ENCODE data around the gene TSKS.
A peak's percentile ranks its signal among the peaks of the same experiment; 100 is the strongest.
"Not testable (repeated sequence)": the region's sequence is repeated elsewhere in the genome, so short reads cannot be mapped to it uniquely, and the experiment has no call there.

Gene TSKS

DNA sequence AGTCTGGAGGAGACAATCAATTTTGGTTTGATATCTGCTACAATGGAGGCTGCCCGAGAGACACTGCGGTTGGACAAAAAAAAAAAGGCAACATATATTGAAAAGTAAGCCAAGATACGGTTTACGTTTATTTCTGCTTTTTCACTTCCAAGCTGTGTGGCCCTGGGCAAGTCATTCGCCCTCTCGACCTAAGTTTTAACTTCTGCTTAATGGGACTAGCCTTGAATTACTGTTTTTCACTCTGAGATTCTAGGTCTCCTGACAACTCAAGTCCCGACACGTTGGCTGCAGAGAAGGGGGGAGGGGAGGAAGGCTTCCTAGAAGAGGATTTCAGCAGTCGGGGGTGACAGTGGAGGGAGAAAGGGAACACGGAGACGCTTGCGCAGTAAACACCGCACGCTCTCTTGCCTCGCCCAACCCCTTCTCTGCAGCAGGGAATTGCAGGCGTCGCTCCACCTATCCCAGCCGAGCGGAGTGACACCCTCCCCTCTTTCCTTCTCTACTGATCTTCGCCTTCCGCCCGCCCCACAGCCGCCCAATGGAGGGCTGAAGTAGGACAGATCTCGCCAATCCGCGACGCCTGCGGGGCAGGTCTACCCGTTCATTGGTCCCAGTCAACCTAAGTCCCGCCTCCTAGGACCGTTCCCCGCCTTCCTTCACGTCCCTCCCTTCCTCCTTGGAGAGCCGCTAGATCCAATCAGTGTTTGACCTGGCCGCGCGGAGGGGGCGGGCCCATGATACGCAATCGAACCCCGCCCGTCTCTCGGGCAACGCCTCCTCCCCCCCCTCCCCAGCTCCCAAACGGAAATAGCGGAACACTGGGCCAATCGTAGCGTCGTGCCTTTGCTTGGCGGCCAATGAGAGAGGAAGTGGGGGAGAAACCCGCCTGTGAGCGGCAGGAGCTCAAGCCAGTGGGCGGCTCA is 3.2 kb upstream of the TSKS start:
- peak; percentile 99 for DNase-seq (ENCODE audit: low read depth)

DNA sequence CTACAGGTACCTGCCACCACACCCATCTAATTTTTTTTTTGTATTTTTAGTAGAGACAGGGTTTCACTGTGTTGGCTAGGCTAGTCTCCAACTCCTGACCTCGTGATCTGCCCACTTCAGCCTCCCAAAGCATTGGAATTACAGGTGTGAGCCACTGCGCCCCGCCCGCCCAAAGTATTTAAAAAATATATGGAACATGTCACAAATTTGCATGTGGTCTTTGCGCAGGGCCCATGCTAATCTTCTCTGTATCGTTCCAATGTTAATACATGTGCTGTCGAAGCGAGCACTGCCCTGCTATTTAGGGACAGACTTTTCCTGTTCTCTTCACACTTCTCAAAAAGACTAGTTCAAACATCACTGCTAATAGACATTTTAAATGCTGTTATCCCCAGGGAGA is 1.2 kb upstream of the TSKS start:
- no peak for DNase-seq (ENCODE audit: low read depth)

DNA sequence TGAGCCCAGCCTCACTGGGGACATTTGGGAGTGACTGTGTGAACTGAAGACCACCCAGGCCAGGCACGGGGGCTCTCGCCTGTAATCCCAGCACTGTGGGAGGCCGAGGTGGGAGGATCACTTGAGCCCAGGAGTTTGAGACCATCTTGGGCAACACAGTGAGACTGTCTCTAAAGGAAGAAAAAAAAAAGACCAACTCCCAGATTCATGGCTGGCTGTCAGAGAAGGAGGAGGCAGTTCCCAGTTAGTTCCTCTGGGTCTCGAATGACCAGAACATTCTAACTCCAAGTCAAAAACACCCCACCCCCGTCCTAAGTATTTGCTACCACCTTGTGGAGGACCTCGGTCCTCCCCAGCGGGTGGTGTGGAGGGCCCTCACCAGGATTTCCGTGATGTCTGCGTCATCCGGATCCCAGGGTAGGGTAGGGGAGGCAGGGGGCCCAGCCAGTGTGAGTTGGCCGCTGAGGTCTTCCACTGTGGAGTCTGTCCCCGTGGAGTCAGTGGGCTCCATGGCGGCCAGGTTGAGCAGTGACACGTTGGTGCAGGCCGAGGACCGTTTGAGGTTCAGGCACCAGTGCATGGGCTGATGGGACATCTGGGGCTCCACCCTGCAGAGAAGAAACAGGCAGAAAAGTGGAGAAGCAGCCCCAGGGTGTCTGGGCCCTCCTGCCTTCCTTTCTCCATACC is 1.3 kb downstream of the TSKS start:
- DNase-seq (ENCODE audit: low read depth), result no peak

DNA sequence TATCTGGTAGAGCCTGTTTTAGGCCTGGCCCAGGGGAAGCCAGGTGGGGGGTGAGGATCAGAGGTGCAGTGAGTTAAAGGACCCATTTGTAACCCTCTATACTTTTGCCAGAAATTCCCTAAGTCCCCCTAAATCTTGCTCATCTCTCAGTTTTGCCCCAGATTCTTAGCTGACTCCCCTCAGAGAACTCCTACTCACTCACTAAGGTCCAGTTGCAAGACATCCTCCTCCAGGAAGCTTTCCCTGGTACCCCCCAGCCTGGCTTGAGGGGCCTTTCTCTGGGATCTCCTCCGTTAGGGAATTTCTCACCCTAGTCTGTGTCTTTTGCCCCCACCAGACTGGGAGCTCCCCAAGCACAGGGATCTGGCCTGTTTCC is 1.9 kb downstream of the TSKS start:
- no peak for DNase-seq (ENCODE audit: low read depth)

DNA sequence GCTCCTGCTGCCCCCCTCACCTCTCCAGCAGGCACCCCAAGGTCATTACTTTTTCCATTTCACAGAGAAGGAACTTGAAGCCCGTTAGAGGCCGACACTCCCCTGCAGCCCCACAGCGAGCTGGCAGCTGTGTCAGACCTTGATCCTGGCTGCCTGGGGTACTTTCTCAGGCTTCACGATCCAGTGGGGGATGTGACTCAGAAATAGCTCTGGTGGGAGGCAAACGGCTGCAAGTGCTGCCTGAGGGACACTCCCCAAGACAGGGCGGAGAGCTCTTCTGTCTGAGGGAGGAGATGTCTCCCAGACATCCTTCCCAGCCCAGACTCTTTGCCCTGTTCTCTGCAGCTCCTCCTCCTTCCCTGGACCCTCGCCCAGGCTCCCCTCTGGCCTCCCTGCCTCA is 4.8 kb downstream of the TSKS start:
- DNase-seq (ENCODE audit: low read depth), result no peak

DNA sequence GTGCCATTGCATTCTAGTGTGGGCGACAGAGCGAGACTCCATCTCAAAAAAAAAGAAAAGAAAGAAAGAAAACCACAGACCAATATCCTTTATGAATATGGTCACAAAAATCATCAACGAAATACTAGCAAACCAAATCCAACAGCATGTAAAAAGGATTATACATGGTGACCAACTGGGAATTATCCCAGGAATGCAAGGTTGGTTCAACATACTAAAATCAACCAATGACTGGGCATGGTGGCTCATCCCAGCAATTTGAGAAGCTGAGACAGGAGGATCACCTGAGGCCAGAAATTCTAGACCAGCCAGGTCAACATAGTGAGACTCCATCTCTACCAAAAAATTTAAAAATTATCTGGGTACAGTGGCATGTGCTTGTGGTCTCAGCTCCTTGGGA is 7.2 kb downstream of the TSKS start:
- DNase-seq (ENCODE audit: low read depth), result no peak

DNA sequence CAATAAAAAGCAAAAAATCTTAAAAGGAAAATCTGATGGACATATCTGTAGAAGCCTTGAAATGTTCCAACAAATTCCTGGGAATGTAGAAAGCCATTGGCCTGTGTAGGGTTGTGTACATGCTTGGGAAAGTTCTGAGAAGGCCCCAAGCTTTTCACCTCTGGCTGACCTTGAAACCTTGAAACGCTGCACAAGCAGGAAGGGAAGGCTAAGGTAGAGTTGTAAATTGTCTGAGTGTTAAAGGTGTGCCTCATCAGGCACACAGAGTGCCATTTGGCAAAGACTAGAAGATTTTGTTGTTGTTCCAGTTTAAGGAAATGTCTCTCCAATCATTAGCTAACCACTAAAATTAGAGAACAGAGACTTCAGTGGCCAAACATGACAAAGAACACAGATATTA is 10.4 kb downstream of the TSKS start:
- no peak for DNase-seq (ENCODE audit: low read depth)

DNA sequence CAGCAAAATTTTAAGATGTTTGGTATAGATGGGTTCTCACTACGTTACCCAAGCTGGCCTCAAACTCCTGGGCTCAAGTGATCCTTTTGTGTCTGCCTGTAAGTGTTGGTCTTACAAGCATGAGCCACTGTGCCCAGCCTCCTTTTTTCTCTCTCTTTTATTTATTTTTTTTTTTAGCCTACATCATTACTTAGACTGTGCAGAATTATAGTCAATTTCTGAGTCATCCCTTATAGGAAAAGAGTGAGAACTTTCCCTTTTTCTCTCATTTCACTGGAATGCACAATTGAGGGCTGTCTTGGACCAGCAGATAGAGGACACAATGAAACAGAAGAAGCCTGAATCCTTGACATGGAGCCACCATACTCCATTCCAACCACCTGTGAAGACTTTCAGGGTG is 13.3 kb downstream of the TSKS start:
- no peak for DNase-seq (ENCODE audit: low read depth)

DNA sequence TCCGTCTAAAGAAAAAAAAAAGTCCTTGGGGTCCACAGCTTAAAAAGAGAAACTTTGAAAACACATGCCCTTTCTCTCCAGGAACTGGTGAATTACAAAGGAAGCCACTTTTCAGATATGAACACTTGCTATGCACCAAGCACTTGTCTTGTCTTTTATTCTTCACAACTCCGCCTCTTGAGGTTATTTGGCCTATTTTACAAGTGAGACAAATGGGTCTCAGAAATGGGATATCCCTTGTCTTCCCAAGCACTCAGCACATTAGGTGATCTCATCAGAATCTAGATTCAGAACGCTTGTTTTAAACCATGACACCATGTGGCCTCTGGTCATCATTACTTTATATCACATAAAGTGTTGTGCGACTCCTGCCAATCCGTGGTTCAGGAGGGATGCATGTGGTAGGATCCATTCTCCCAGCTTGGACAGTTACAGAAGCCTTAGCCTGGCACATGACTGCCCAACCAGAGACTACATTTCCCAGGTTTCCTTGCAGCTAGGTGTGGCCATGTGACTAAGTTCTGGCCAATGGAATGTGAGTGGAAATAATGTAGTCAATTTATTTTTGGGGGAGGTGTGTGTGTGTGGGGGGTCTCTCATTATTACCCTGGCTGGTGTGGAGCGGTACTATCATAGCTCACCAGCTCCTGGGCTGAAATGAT is 13.9 kb downstream of the TSKS start:
- no peak for DNase-seq (ENCODE audit: low read depth)

DNA sequence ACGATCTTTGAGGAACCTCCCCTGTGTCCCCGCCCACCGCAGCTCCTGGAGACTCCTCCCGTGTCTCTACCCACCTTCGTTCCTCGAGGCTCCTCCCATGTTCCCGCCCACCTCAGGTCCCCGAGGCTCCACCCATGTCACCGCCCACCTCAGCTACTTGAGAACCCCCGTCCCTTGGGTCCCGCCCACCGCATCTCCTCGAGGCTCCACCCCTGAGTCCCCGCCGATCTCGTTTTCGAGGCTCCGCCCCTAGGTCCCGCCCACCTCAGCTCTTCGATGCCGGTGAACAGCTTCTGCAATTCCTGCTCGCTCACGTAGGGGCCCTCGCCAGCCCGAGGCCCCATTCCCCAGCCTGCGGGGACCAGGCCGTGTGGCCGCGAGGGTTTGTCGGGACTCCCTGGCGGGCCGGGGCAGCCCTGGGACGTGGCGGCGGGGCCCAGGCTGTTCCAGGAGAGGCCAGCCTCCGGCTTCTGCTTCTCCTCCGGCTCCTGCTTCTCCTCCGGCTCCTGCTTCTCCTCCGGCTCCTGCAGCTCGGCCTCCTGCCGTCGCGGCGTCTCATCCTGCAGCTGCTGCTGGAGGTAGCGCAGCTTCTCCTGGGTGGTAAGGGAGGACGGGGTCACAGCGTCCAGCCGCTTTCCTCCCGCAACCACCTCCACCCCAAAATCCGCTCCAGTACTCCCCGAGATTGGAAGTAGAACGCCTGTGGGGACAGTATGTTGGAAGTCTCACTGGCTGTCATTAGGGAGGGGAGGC is 16.7 kb downstream of the TSKS start:
- peak; percentile 37 for DNase-seq (ENCODE audit: low read depth)

DNA sequence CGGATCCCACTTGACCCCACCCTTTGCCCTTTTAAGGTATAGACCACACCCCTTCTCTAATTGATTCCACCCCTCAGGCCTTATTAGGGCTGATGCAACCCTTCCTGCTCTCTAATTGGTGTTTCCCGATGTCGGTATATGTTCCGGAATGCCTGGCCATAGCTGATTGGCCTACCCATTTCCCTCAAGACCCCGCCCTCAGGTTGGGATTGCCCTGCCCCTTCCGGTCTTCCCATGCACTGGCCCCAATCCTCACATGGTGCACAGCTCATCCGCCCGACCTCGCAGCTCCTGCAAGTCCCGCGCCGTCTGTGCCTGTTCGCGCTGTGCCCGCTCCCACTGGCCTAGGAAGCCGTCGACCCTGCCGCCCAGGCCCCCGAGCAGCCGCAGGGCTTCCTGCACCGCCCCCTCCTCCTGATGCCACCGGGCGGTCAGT is 18.1 kb downstream of the TSKS start:
- DNase-seq (ENCODE audit: low read depth), result no peak

DNA sequence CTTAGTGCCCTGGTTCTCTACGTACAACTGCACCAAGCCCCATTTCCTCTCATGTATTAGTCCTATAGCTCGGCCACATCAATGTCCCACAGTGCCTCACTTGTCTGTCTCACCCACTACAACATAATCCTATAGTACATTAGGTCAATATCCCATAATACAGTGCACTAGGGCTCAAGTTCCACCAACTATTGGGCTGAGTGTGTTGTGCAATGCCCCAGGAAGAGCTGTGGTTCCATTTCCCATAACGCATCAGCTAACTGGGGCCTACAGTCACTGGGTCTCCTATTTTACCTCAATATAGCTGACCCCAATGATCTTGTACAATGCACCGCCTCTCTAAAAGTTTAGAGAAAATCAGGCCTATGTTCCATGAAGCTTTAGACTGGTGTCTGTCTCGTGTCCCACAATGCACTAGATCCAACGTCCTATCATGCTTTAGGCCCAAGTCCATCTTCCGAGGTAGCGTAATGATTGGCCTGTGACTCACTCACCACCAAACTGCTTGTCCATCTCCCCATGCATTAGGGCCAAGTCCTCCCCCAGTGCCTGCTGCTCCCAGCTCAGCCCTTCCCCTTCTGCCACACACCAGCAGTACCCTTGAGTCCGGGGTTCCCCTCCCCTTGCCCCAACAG is 21.8 kb downstream of the TSKS start:
- no peak for DNase-seq (ENCODE audit: low read depth)

DNA sequence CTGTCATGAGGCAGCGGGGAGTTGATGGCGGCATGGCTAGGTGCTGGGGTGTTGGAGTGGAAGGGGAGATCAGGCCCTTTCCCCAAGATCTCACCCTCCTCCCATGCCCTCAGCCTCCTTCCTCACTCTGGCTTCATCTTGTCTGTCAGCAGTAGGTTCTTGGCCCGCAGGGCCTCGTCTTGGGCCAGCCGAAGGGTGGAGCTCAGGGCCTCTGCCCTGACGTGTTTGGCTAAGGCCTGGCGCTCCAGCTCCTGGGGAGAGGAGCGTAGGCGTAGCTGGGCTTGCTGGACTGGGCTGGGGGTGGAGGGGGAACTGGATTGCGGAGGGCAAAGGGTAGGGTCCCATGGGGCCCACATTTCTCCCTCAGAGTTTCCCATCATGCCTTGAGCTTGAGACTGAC is 23.2 kb downstream of the TSKS start:
- no peak for DNase-seq (ENCODE audit: low read depth)

DNA sequence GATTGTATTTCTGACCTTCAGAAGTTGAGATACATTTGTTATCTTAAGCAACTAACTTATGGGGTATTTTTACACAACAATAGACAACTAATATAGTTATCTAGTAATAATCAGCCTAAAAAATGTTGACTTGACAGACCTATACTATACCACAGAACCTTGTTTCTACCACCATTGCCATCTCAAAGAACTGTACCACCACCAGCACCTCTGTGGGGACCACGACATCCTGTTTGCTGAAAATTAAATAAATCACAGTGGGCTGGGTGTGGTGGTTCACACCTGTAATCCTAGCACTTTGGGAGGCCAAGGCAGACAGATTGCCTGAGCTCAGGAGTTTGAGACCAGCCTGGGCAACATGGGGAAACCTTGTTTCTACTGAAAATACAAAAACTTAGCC is 24.0 kb downstream of the TSKS start:
- DNase-seq (ENCODE audit: low read depth), result no peak

DNA sequence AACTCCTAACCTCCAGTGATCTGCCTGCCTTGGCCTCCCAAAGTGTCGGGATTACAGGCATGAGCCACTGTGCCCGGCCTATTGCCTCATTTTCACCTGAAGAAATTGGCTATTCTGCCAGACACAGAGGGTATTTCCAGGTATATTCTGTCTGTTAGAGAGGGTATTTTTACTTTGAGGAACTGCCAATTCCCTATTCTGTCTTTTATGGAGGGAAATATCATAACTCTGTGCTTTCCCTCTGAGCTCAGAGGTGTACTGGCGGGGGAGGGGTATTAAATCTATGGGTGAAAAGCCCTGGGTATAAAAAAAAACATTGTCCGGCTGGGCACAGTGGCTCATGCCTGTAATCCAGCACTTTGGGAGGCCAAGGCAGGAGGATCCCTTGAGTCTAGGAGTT is 24.8 kb downstream of the TSKS start:
- no peak for DNase-seq (ENCODE audit: low read depth)

DNA sequence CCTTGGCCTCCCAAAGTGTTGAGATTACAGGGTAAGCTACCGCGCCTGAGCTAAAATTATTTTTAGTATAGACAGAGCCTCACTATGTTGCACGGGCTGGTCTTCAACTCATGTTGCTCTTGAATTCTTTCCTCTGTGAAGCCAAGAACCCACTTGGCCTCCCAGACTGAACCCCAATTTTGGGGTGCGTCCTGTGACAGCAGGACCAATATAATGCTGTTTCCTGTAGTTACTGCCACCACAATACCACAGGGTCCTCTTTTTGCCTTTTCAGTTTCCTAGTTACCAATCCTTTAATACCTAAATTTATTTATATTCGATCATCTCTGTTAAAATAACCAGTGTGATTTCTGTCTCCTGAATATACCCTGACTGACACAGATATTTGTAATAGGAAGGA is 32.9 kb downstream of the TSKS start:
- DNase-seq (ENCODE audit: low read depth), result no peak

DNA sequence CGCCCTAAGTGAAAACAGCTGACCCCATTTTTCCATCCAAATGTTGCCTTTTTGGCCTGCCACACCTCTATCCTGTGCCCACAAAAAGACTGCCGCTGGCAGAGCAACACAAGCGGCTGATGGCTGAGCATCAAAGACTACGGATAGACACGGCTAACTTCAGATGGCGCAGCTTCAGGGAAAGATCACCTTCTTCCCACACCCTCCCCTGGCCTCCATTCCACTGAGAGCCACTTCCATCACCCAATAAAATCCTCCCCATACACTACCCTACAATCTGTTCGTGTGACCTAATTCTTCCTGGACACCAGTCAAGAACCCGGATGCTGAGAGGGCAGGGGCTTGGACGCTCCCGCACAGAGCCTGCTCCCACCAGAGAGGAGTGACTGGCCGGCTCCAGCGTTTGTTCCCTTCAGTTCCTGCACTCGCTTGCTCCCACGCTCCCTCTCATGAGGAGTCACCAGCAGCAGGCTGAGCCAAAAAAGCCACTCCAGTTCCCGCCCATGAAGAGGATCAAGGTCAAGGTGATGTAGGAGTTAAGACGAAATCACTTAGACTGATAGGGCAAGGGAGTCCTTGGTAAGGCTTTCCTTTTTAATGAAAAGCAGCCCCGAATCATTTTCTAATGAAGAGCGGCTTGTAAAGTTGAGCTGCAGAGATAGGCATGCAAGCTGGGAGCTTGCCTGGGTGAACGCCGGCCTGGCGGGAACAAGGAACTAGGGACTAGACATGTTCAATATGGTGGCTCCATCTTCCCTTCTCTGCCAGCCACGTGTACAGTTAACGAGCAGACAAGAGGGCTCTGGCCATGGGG is 35.7 kb downstream of the TSKS start:
- DNase-seq (ENCODE audit: low read depth), result no peak

DNA sequence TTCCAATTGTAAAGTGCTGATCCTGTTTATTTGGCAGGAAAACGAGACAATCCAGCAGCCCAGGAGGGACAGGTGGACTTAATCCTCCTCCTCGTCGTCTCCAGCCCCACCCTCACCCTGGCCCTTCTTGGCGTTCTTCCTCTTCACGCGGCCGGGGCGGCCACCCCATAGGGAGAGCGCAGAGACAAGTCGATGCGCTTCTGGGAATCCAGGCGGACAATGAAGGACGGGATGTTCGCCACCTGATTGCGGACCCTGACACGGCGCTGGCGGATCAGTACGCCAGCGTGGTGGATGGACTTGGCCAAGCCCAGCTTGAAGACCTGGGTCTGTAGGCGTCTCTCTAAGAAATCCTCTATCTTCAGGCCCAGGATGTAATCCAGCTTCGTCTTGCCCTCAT is 43.7 kb downstream of the TSKS start:
- DNase-seq (ENCODE audit: low read depth), result not testable (repeated sequence)

DNA sequence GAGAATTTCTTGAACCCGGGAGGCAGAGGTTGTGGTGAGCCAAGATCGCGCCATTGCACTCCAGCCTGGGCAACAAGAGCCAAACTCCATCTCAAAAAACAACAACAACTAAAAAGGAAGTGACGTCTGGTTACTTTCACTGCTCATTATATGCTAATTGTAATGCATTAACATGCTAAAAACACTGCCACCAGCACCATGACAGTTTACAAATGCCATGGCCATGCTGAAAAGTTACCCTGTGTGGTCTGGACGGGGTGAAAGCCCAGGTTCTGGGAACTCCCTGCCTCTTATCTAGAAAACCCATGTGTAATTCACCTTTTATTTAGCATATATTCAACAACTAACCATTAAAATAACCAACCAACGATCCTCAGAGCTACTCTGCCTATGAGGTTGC is 44.1 kb downstream of the TSKS start:
- no peak for DNase-seq (ENCODE audit: low read depth)

DNA sequence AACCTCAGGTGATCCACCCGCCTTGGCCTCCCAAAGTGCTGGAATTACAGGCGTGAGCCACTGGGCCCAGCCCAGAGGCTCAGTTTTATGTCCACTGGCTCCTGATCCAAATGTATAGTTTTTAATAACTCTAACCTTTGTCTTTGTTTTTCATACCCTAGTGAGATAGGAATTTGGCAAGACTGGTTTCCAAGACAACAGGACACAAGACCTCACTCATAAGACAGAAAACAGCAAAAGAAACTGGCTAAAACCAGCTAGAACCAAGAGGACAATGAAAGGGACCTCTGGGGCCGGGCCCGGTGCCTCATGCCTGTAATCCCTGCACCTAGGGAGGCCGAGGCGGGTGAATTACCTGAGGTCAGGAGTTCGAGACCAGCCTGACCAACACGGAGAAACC is 44.6 kb downstream of the TSKS start:
- DNase-seq (ENCODE audit: low read depth), result no peak

DNA sequence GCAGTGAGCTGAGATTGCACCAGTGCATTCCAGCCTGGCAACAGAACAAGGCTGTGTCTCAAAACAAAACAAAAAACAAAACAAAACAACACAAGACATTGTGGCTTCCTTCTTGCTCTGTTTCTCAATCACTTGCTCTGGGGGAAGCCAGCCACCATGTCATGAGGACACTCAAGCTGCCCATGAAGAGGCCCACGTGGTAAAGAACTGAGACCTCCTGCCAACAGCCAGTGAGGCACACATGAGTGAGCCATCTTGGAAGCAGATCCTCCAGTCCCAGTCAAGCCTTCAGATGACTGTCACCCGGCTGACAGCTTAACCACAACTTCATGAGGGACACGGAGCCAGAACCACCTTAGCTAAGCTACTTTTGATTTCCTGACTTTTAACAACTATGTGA is 47.0 kb downstream of the TSKS start:
- DNase-seq (ENCODE audit: low read depth), result no peak

Measured in T-helper 22 cell (primary cell).